Esophagus mucosa (tissue), 1 donor: Measurements from ENCODE around the gene CFAP20DC. TPM values are rescaled to one million over a fixed set of nuclear protein-coding genes. Genes with fewer than 3 reads are reported as not detected.

Experiments
- ATAC-seq: fragments of 200-7000 bp; cut with Tn5 transposase; one replicate; pipeline ENCODE4 v1.9.1; 2020
- total RNA-seq: library from RNA; stranded (reverse); gene quantifications from one replicate; pipeline ENCODE4 v1.2.4, GENCODE V29; 2023
- donor health status: DM: yes; HTN: yes; CAD: no.

Gene CFAP20DC
- total RNA-seq, 1 donor from 2014 or later, result 8.7 TPM

- ATAC-seq, result no peak
These were observed 357.3 kb downstream of the CFAP20DC start for GRCh38 chr3:58692484-58692883.
